Vein endothelial cell (primary cell): ENCODE measurements around the gene PRR35. TPM values are rescaled to one million over a fixed set of nuclear protein-coding genes. Genes with fewer than 3 reads are reported as not detected.

Source experiments
- small RNA-seq: library from RNA; depleted of rRNA; stranded (forward); fragments of <200 nt; gene quantifications from one replicate; pipeline ENCODE3, GENCODE V24; 2012
- total RNA-seq: library from RNA; depleted of rRNA; stranded (reverse); fragments of >200 nt; gene quantifications from 2 replicates; pipeline ENCODE4 v1.2.3, GENCODE V29; 2012

PRR35 gene
- total RNA-seq: not detected in 2 replicates

DNA sequence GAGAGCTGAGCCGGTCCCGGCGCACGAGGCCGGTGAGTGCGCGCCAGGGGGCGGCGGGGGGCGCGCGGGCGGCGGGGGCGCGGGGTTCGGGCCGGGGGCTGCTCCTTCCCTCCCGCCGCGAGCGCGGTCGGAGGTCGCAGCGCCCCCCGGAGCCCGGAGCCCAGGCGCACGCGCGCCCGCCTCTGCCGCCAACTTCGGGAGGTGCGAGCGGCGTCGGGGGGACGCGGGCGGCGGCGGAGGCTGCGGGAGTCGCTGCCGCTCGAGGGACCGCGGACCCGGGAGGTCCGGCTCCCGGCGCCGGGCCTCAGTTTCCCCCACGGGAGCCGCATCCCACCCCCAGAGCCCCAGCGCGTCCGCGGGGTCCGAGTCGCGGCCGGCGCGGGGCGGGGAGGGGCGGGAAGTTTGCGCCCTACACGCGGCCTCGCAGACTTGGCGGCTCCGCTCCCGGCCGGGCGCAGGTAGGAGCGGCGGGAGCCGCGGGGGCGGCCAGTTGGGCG is at the start of gene PRR35:
Gene PRR35, plus strand, starts transcription at position 191 of the 497 bp plus-strand sequence. CDS start 2,901 bp downstream, outside the sequence.

DNA sequence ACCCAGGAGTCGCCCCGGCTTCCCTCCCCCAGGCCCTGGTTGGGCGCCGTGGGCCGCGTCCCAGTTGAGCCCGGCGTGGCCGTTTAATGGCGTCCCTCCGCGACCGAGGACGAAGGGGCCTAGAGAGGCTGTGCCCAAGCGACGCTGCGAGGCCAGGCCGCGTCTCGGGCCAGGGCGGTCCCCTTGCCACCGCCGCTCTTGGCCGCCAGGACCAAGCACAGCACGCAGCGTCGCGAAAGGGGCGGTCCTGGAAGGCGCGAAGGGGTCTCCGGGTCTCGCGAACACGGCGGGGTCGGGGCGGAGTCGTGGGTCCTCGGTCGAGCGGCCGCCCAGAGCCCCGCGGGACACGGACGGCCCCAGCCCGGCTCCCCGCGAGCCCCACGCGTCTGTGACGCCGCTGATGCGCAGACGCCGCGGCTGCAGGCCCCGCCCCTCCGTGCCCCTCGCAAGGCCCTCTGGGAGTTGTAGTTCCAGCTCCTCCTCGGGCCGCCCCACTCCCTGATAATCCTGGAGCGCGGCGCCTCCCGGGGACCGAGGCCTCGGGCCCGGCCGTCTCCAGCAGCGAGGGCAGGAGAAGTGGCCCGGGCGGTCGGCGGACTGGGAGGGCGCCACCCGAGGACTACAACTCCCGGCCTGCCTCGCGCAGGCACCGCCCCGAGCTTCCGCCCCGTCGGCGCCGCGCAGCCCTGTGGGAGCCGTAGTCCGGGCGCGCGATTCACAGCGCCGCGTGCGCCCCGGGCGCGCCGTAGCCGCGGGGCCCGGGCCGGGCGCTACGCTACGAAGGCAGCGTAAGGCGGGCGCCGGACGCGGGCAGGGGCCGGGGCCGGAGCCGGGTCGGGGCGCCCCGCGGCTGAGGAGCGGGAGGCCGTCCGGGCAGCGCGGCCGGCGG is 32.9 kb upstream of the PRR35 start, which contains the start of gene CAPN15:
Gene CAPN15, plus strand, starts transcription at position 698 of the 889 bp plus-strand sequence. CDS start 19,127 bp downstream, outside the sequence.

DNA sequence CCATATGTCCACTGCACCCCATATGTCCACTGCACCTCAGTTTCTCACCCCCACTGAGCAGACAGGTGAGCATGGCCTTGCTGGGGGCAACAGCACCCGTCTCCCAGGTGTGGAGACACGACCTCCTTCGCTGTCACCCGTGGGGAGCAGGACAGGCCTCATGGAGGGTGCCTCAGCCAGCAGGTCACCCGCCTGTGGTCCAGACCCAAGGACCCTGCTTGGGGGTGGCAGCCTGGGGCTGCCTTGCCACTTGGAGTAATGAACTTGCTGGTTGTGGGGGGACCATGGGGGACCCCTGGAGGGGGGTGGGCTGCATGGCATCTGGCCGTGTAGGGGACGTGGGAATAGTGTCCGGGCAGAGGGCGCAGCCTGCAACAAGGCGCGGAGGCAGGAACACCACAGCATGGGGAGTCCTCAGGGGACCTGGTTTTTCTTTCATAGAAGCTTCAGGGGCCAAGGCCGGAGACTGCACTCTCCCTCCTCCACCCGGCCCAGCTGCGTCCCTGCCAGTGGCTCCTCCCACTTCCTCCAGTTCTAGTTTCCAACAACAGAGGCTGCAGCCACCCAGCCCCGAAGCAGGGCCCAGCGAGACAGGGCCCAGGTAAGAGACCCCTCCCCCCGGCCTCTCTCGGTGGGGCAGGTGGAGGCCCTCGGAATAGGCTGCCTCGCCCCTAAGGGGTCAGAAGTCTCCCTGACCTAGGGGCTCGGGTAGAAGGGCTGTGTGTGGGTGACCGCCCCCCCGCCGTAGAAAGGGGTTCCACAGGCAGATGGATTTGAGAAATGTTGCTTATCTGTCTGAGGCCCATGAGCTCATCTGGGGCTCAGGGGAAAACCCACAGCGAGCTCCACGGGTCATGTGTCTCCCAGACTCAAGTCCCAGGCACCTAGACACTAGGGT is 6.5 kb downstream of the PRR35 start, which contains the start of gene NHLRC4:
Gene NHLRC4, plus strand, starts transcription at position 531 of the 898 bp plus-strand sequence. CDS start 1,043 bp downstream, outside the sequence.

DNA sequence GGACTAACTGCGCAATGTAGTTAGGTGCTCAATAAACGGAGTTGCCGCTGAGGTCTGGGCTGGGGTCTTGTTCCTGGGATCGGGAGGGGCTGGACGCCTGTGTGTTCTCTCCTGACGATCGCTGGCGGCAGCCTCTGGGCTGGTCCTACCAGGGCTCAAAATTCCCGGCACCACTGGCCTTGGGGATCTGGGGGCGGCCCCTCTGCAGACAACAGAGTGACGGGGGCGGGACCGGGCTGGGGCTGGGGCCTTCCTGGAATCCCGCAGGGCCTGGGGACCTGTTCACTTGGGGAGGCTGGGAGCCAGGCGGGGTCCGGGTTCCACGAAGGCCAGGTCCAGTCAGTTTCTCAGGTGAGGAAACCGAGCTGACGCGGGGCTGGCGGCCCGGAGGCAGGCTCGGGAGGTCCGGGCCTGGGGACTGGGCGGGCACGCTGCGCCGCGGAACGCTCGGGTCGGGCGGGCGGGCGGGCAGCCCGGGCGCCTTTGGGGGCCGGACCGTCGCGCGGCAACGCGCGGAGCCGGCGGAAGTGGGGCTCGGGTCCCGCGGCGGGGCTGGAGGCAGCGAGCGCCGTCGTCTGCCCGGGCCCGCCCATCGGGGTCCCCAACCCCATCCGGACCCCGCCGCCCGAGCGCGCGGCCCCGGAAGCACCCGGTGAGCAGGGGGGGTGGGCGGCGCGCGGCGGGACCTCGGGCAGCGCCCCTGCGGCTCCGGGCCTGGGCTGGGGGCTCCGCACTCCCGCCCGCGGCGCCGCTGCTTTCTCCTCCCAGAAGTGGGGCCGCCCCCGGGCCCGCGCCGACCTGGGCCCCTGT is 9.5 kb downstream of the PRR35 start, which contains the start of gene PIGQ:
Gene PIGQ, plus strand, starts transcription at position 524 of the 810 bp plus-strand sequence. CDS start 4,107 bp downstream, outside the sequence.

DNA sequence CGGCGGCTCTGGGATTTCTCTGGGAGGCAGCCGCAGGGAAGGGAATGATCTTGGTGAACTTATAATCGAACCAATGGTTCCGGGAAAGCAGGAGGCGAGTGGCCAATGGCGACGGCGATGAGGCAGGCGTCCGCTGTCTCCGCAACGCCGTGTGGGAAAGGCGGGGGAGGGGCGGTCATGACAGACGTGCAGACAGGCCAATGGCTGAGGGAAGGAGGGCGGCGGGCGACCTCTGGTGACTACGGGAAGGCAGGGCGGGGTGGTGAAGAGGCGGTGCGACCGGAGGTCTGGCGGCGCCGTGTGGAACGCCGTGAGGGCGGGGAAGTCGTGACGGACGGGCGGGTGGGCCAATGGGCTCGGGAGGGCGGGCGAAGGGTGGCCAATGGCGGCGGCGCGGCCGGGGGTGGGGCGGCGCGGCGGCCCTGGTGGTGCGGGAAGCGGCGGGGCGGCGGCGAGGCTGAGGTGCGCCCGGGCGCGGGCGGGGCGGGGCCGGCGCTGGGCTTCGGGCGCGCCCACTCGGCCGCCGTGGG is 29.5 kb downstream of the PRR35 start, which contains the start of gene RAB40C:
Gene RAB40C, plus strand, starts transcription at position 409 of the 530 bp plus-strand sequence. CDS start 226 bp downstream, outside the sequence.

Small RNA genes lying within 50 kb of the gene (small RNA-seq; reads per million reads assigned to genes)
- gene MIR3176 (0.13 reads per million), gene MIR5587 (0.40 reads per million, percentile 21 among the genes with 10 or more reads in this experiment), gene Z98883.1 (not detected)

Other genes starting within 250 kb of the PRR35 start
- gene AXIN1, start 207.7 kb upstream of the PRR35 start, total RNA-seq: 23.2 and 25.1 TPM in 2 replicates
- 91.2 and 127 TPM in 2 replicates for gene MRPL28, start 189.9 kb upstream of the PRR35 start, total RNA-seq
- 84.4 and 129 TPM in 2 replicates for gene PGAP6, start 178.4 kb upstream of the PRR35 start, total RNA-seq
- gene NME4, start 163.2 kb upstream of the PRR35 start, total RNA-seq: 99.6 and 146 TPM in 2 replicates
- 19.0 and 21.2 TPM in 2 replicates for gene DECR2, start 158.5 kb upstream of the PRR35 start, total RNA-seq
- 27.4 and 37.9 TPM in 2 replicates for gene RAB11FIP3, start 134.7 kb upstream of the PRR35 start, total RNA-seq
- gene CAPN15, start 32.7 kb upstream of the PRR35 start, total RNA-seq: 56.2 and 61.2 TPM in 2 replicates
- gene NHLRC4, start 6.6 kb downstream of the PRR35 start, total RNA-seq: 2.4 and 2.9 TPM in 2 replicates
- 28.4 and 45.1 TPM in 2 replicates for gene PIGQ, start 9.6 kb downstream of the PRR35 start, total RNA-seq
- 15.0 and 17.0 TPM in 2 replicates for gene RAB40C, start 29.7 kb downstream of the PRR35 start, total RNA-seq
- under 0.01 and 0.19 TPM in 2 replicates for gene WFIKKN1, start 70.6 kb downstream of the PRR35 start, total RNA-seq
- 90.8 and 142 TPM in 2 replicates for gene METTL26, start 75.9 kb downstream of the PRR35 start, total RNA-seq
- 14.0 and 20.9 TPM in 2 replicates for gene MCRIP2, start 81.4 kb downstream of the PRR35 start, total RNA-seq
- gene WDR90, start 89.0 kb downstream of the PRR35 start, total RNA-seq: 15.9 and 18.6 TPM in 2 replicates
- gene RHOT2, start 107.7 kb downstream of the PRR35 start, total RNA-seq: 44.6 and 53.2 TPM in 2 replicates
- 0.38 and 0.65 TPM in 2 replicates for gene RHBDL1, start 115.3 kb downstream of the PRR35 start, total RNA-seq
- gene STUB1, start 120.0 kb downstream of the PRR35 start, total RNA-seq: 115 and 135 TPM in 2 replicates
- 39.8 and 63.7 TPM in 2 replicates for gene JMJD8, start 123.9 kb downstream of the PRR35 start, total RNA-seq
- gene WDR24, start 130.0 kb downstream of the PRR35 start, total RNA-seq: 8.5 and 9.5 TPM in 2 replicates
- under 0.01 and 0.29 TPM in 2 replicates for gene FBXL16, start 145.4 kb downstream of the PRR35 start, total RNA-seq
- 22.2 and 35.3 TPM in 2 replicates for gene METRN, start 154.7 kb downstream of the PRR35 start, total RNA-seq
- gene ANTKMT, start 160.8 kb downstream of the PRR35 start, total RNA-seq: 23.1 and 33.6 TPM in 2 replicates
- 1.3 and 1.6 TPM in 2 replicates for gene CCDC78, start 166.0 kb downstream of the PRR35 start, total RNA-seq
- gene HAGHL, start 166.7 kb downstream of the PRR35 start, total RNA-seq: 9.7 and 13.4 TPM in 2 replicates
- 36.8 and 40.5 TPM in 2 replicates for gene CIAO3, start 180.6 kb downstream of the PRR35 start, total RNA-seq
- gene MSLN, start 200.3 kb downstream of the PRR35 start, total RNA-seq: not detected in 2 replicates
- gene RPUSD1, start 228.0 kb downstream of the PRR35 start, total RNA-seq: 51.9 and 52.7 TPM in 2 replicates
- 15.0 and 20.4 TPM in 2 replicates for gene CHTF18, start 228.2 kb downstream of the PRR35 start, total RNA-seq
- not detected in 2 replicates for gene GNG13, start 240.3 kb downstream of the PRR35 start, total RNA-seq